Stimulated activated CD4-positive, alpha-beta T cell treated with anti-CD3 and anti-CD28 coated beads, TNF-alpha, amount 100 ng/mL, for 1 hour (primary cell): Measurements from ENCODE around the gene TRIM33.
"Not testable (repeated sequence)": the region's sequence is repeated elsewhere in the genome, so short reads cannot be mapped to it uniquely, and the experiment has no call there.

ENCODE experiments used
- DNase-seq, 3 donors: peaks; one replicate each; pipeline ENCODE4 v3.0.0-alpha.2; 2020; ENCODE audit warnings: low read depth in 3 of 3, low spot score in 1 of 3

The TRIM33 gene

DNA sequence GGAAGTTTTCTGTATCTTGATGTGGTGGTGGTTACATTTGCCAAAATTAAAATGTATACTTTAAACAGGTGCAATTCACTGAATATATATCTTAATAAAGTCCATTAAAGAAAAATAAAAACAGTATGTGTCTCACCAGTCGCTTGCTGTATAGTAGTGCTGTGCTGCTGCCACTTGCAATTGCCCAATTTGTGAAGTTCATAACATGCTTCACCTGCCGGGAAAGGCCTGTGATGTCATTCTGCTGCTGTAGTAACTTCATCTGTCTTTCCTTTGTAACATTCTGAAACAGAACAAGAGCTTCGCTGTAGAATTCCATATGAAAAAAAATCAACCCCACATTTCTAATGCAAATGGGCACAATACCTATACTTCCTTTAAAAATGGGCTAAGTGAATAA is 83.4 kb downstream of the TRIM33 start:
- DNase-seq, result no peak

DNA sequence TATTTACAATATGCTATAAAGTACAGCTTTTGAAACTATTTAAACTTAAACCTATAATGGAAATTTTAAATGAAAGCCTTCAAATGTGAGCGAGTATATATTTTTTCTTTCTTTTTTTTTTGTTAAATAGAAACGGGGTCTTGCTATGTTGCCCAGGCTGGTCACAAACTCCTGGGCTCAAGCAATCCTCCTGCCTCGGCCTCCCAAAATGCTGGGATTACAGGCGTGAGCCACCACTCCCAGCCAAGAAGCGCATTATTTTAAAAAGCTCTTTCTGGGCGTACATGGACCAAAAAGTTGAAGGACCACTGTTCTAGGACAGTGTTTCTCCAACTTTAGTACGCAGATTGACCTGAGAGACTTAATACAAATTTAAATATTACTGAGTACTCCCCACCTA is 87.5 kb downstream of the TRIM33 start:
- DNase-seq, result no peak

DNA sequence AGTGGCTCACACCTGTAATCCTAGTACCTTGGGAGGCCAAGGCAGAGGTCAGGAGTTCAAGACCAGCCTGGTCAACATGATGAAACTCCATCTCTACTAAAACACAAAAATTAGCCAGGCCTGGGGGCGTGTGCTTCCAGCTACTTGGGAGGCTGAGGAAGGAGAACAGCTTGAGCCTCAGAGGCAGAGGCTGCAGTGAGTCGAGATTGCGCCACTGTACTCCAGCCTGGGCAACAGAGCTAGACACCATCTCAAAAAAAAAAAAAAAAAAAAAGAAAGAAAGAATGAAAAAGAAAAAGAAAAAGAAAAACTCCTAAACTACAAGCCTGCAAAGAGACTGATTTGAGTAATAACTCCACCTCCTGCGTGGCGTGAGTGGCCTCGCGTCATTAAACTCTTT is 92.1 kb downstream of the TRIM33 start:
- DNase-seq, result not testable (repeated sequence)

DNA sequence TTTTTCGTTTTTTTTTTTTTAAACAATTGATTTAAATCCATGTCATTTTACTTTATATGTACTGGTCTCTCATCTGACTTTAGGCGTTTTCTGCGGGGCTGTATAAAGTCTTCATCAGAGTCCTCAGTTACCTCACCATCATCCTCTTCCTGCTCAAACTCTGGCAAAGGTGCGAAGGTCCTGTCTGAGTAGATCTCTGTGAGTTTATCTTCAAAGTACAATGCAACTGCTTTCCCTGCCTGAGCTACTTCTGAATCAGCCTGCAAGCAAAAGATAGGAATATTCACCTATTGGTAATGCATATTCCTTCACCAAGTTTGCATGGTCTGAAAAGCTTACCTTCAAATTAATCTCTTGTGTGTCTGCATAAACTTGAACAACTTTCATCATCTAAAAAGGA is 113.4 kb downstream of the TRIM33 start:
- no peak for DNase-seq

DNA sequence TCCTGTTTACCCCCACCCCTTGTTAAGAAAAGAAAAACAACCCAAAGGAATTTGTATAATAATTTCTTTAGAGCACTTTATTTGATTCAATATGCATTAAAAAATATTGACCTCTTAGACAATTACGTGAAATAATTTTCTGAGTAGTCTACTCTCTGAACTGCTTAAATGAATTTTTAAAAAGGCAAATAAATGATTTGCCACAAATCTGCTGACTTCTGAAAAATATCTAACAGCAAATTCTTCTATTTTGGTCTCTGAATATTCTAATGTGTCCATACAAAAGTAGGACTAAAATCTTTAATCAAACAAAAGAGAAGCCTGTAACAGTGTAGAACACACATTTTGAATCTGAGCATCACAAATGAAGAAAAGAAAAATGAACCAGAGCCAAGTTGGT is 115.1 kb downstream of the TRIM33 start:
- no peak for DNase-seq

DNA sequence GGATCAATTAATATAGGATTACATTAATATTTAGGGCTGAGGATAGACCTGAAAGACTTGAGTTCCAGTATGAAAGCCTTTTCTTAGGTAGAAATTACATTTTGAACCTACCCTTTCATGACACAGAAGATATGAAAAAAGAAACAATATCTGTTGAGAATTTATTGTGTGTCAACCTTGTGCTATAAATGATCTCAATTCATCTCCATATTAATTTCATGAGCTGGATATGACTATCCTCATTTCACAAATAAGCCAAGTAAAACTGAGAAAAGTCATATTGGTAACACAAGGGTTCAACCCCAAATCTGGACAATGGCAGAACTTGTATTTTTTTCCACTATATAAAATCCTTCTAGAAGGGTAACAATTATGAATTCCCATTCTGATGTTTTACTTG is 120.0 kb downstream of the TRIM33 start:
- DNase-seq, result no peak

DNA sequence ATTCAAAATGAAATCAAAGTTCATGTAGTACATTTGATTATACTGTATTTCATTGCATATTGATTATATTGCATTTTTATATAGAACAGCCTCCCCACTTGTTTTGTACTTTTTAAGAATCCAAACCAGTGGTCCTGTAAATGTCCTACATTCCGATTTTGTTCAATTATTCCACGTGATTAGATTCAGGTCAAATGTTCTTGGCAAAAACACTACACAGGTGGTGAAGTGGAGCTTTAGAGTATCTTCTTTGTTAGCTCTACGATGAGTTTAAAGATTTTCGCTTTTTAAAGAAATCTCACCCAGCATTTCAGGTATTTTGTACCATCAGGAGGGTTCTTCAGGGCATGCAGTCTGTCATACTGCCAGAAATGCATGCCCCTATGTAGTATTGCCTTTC is 120.6 kb downstream of the TRIM33 start:
- no peak for DNase-seq

DNA sequence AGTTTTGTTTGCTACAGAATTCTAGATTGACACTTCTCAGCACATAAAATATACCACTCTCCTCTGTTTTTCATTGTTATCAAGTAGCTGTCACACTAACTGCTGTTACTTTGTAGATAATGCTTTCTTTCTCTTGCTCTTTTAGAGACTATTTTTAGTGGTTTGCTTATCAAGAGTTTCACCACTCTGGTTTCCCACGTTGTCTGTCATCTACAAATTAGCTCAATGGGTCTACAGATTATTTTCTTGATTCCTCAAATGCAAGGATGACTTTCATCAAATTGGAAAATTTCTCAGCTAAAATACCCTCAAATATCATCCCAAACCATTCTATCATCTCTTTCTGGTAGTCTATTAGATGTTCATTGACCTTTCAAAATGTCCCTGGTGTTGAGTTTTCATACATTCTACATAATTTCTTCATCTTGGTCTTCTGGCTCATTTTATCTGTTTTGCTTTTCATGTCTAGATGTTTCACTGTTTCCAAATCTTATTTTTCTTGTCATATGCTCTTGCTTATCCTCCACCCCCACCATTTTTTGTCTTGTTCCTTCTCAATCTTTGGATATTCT is 122.5 kb downstream of the TRIM33 start:
- no peak for DNase-seq

DNA sequence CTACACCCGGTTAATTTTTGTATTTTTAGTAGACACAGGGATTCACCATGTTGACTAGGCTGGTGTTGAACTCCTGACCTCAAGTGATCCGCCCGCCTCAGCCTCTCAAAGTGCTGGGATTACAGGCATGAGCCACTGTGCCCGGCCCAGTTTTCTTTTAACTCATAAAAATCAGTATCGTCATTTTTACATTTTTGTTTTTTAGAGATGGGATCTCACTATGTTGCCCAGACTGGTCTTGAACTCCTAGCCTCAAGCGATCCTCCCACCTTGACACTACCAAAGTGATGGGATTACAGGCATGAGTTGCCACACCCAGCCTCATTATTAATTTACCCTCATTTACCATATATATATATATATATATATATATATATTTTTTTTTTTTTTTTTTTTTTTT is 123.4 kb downstream of the TRIM33 start:
- not testable (repeated sequence) for DNase-seq

DNA sequence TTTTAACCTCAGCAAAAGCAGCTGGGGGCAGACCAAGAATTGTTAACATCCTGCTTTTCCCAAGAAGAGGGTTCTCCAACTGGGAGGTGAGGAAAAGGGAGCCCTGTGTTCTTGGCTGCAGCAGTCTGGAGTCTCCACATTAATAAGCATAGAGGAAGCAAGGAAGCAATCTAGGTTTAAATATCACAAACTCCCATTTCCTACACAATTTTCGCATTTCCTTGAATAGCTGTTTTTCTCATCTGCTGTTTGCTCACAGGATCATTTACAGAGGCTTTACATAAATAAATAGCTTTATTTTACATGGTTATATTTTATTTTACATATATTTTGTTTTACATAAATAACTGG is 124.0 kb downstream of the TRIM33 start:
- no peak for DNase-seq

DNA sequence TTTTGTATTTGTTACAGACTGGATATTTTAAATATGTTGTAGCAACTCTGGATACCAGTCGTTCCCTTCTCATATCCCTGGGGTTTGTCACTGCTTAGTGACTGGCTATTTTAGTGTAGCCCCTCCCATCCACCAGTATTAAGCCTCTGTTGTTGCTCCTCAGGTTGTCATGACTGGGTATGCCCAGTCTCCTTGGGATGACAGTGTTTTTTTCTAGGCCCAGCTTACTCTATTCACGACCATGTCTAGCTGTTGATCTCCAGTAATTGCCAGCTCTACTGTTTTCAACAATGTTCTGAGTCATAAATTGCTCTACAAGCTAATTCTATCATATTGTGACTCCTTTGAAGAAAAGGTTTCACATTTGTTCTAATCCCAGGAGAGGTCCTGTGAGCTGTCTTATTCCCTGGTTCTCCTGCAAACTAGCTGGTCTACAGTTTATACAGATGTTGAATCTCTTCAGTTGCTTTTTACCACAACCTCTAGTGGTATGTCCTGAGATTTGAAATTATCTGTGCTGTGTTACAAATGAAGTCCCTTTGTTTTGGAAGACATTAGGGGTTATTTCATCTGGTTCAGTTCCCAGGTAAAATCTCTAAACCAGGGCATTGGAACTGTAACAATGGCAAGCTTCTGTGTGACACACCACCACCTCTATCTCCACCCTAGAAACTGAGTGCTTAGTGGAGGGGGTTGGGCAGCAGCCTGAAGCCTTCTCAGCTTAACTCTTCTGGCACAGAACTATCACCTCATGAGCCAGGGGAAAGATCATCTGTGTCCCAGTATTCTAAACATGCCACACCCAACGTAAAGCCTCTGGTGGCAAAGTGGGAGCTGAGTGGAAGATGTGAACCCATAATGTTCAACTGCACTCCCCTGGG is 124.6 kb downstream of the TRIM33 start:
- no peak for DNase-seq

DNA sequence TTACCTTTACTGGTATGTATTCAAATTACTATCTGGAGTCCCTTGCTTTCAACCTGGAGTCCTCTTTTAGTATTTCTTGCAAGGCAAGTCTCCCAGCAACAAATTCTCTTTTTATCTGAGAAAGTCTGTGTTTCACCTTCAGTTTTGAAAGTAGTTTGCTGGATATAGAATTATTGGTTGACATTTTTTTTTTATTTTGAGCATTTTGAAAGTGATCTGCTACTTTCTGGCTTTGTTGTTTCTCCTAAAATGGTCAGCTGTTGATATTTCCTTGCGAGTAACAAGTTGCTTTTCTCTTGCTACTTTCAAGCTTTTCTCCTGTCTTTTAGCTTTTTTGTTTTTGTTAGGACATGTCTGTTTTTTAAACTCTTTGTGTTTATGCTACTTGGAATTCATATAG is 126.1 kb downstream of the TRIM33 start:
- no peak for DNase-seq

DNA sequence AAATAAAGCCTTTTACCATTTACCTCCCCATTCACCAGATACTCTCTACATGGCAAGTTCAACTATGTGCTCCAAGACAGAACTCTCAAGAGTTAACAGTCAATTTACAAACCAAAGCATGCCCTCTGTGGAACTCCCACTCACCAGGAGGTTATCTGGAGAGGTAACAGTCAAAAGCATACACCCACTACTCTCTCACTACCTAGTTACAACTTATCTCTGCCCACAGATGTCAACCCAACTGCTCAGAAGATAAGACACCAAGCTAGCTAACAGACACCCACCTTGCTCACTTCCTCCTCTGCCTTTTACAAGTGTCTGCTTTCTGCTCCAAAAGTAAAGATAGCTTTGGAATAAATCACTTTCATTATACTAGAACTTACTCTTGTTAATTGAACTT is 131.0 kb downstream of the TRIM33 start:
- DNase-seq, result no peak

DNA sequence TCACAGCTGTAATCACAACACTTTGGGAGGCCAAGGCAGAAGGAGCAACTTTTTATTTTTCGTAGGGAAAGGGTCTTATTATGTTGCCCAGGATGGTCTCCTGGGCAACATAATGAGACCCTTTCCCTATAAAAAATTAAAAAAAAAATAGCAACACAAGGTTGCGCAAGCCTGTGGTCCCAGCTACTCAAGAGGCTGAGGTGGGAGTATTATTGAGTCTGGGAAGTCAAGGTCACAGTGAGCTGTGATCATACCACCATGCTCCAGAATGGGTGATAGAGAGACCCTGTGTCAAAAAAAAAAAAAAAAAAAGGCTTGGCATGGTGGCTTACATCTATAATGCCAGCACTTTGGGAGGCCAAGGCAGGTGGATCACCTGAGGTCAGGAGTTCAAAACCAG is 131.6 kb downstream of the TRIM33 start:
- DNase-seq, result no peak

DNA sequence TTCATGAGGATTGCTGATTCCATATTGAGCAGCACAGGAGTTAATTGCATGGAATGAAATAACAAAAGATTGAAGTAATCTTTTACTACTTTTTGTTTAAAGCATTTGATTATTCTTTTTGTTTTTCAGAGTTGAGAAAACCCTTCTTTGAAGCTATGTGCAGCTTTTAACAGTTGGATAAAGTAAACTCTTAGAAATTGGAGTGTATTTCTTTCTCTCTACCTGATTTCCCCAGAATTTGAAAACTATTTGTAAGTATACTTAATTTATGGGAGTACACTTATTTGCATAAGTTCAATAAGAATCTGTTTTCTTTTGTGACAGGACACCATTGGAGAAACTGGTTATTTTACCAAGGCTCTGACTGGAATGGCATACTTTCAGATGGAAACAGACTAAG is 133.6 kb downstream of the TRIM33 start:
- DNase-seq, result no peak

DNA sequence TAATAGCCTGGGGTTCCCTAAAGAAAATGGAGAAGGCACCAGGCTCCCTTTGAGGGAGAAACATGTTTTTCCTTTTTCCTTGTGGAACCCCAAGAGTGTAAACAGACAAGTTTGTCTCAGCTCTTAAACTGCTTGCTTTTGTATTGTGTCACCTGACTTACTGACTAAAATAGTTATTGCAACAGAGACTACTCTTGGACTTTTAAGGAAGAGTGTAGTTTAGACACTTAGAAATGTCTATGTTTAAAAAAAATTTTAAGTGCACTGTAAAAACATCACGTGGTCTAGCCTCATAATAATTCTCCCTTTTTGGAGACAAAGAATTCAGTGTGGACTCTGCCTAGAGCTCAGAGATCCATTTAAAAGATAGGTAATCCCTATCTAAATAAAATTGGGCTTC is 141.1 kb downstream of the TRIM33 start:
- no peak for DNase-seq

DNA sequence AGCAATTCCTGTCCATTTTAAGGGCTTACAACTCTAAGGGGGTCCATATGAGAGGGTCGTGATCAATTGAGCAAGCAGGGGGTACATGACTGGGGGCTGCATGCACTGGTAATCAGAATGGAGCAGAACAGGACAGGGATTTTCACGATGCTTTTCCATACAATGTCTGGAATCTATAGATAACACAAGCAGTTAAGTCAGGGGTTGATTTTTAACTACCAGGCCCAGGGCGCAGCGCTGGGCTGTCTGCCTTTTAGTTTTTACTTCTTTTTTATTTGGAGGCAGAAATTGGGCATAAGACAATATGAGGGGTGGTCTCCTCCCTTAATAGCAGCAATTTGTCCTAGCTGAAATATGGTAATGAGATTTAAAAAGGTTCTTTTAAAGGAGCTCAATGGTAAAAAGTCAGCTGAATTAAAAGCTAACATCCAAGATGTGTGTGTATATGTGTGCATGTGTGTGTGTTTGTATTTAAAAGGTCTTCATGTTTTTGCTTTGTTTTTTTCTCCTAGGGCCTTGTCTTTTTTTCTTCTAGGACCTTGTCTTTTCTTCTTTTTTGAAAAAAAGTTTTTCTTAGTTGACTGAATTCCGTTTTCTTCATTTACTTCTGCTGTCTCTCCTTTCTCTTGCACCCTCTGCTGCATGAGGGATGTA is 141.6 kb downstream of the TRIM33 start:
- not testable (repeated sequence) for DNase-seq

DNA sequence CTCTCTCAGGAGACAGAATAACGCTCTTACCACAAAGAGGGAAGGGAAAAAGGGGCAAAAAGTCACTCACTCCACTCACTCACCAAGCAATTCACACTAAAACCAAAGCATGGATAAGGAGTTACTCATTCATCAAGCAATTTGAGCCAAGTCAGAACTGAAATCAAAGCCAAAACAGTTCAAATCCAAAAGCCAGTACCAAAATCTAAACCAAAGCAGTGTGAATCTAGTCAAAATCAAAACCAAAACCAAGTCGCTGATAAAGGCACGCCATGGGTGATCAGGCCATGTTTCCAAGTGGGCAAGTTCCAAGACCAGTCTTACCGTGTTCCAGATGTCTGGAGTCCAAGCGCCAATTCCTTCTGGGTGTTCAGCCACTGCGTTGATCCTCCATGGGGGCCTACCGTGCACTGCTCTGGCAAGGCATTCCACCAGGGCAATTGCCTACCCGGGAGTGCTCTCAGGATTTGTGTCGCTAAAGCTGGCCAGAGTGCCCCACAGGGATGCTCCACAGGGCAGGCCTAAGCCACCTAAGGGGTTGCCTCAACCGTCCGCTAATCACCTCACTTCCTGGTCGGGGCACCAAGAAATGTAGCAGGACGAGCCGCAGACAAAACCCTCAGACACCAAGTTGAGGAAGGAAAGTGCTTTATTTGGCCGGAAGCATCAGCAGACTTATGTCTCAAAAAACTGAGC is 142.3 kb downstream of the TRIM33 start:
- DNase-seq, result no peak

DNA sequence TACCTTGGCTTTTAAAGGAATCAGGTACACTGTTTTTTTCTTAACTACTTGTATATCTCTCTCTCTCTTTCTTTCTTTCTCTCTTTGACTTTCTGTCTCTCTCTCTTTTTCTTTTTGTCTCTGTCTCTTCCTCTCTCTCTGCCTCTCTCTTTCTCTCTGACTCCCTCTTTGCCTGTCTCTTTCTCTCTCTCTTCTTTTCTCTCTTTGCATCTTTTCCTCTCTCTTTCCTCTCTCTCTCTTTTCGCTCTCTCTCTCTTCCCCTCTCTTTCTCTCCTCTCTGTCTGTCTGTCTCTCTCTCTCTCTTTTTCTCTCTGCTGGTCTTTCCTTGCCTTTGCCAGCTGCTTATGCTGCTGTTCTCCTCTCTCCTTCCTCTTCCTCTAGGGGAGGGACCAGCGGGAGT is 143.2 kb downstream of the TRIM33 start:
- DNase-seq, result no peak

DNA sequence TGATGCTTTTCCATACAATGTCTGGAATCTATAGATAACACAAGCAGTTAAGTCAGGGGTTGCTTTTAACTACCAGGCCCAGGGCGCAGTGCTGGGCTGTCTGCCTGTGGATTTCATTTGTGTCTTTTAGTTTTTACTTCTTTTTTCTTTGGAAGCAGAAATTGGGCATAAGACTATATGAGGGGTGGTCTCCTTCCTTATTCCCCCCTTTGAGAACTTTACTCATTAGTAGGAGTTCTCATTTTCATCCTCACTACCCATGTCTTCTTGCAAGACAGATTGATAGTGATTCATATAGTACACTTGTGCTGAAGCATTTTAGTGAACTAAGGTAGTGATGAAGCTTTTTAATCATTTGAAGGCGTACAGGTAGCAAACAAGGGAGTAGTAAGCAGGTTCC is 147.8 kb downstream of the TRIM33 start:
- DNase-seq, result not testable (repeated sequence)

DNA sequence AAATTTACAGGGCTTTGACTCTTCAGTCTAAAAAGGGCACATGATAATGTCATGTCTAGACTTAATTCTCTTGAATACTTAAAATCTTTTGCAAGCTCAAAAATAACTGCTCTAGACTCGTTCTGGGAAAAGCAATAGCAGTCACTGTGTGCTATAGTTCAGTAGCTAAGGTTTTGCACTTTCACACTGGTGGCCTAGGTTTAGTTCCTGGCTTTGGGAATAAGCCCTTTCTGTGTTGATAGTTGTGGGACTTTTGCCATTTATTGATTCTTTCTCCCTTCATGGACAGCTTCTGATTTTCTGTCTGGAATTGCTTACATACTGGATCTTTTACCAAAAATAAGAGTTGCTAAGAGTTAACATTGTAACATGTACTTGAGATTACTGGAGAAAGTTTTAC is 151.2 kb downstream of the TRIM33 start:
- DNase-seq, result no peak

DNA sequence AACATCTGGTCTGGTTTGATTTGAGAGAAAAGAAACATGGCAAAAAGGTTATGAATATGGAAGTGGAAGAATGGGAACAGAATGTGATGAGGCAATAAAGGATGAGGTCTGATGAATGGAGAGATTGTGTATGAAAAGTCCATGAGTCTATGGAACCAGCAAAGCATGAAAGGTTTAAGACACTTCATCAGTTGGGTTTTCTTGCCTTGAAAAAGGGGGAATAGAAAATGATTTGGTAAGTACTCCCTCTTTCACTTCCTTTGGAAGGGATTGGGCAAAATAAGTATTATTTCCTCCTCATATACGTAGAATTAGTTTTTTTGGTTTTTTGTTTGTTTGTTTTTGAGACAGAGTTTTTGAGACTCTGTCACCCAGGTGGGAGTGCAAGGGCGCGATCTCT is 155.8 kb downstream of the TRIM33 start:
- DNase-seq, result no peak
